ENCODE results near the gene UHRF2.
"Not testable (repeated sequence)": the region's sequence is repeated elsewhere in the genome, so short reads cannot be mapped to it uniquely, and the experiment has no call there.

Gene UHRF2

GRCh38 chr9:6428940-6429889 is 16.2 kb downstream of the UHRF2 start:
- no peak for DNase-seq (ENCODE audit: low read depth in 1 of 2, low spot score in 1 of 2)

DNA sequence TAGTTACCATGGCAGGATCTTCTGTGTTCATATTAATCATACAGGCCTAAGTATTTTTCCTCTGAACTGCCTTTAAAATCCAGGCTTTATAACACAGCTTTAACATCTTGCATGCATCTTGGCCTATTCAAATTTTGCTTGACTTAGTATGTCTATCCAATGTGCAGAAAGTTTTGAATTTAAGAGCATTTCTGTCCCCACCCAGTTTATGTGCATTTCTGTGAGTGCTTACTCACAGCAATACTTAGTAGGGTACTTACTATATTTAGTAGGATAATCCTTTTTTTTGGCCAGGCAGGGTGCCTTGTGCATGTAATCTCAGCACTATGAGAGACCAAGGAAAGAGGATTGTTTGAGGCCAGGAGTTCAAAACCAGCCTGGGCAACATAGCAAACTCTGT is 18.0 kb downstream of the UHRF2 start:
- no peak for DNase-seq (ENCODE audit: low read depth in 1 of 2, low spot score in 1 of 2)

GRCh38 chr9:6433410-6433809 is 20.4 kb downstream of the UHRF2 start:
- DNase-seq (ENCODE audit: low read depth in 1 of 2, low spot score in 1 of 2), result no peak

GRCh38 chr9:6439051-6439703 is 26.2 kb downstream of the UHRF2 start:
- no peak for DNase-seq (ENCODE audit: low read depth in 1 of 2, low spot score in 1 of 2)

- no peak for DNase-seq (ENCODE audit: low read depth in 1 of 2, low spot score in 1 of 2)
These were observed 27.4 kb downstream of the UHRF2 start for GRCh38 chr9:6440405-6440804.

- DNase-seq (ENCODE audit: low read depth in 1 of 2, low spot score in 1 of 2), result no peak
These were observed 28.3 kb downstream of the UHRF2 start for GRCh38 chr9:6441269-6441668.

- DNase-seq (ENCODE audit: low read depth in 1 of 2, low spot score in 1 of 2), result no peak
These were observed 30.7 kb downstream of the UHRF2 start for GRCh38 chr9:6443661-6444060.

- DNase-seq (ENCODE audit: low read depth in 1 of 2, low spot score in 1 of 2), result no peak
These were observed 31.1 kb downstream of the UHRF2 start for GRCh38 chr9:6444128-6444527.

DNA sequence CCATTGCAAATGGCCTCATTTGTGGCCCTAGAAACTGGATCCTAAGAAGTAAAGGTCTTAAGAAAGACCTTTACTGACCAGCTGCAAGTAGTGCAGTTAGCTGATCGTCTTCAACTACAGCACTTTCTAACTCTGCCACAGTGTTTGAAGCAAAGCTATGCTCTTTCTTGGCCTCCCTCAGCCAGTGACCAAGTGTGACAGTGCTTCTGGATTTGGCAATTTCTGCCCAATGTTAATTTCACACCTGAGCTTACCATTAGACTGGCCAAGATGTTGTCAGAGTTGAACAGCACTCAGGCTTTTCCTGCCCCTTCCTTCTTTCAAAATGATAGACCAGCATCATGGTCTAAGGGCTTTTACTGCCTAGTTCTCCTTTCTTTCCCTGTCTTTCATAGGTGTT is 36.1 kb downstream of the UHRF2 start:
- no peak for DNase-seq (ENCODE audit: low read depth in 1 of 2, low spot score in 1 of 2)

GRCh38 chr9:6449645-6450044 is 36.6 kb downstream of the UHRF2 start:
- DNase-seq (ENCODE audit: low read depth in 1 of 2, low spot score in 1 of 2), result no peak

- no peak for DNase-seq (ENCODE audit: low read depth in 1 of 2, low spot score in 1 of 2)
These were observed 37.8 kb downstream of the UHRF2 start for GRCh38 chr9:6450641-6451375.

- not testable (repeated sequence) for DNase-seq (ENCODE audit: low read depth in 1 of 2, low spot score in 1 of 2)
These were observed 42.3 kb downstream of the UHRF2 start for GRCh38 chr9:6455292-6455691.

- not testable (repeated sequence) for DNase-seq (ENCODE audit: low read depth in 1 of 2, low spot score in 1 of 2)
These were observed 45.7 kb downstream of the UHRF2 start for GRCh38 chr9:6458704-6459103.

- no peak for DNase-seq (ENCODE audit: low read depth in 1 of 2, low spot score in 1 of 2)
These were observed 46.7 kb downstream of the UHRF2 start for GRCh38 chr9:6459718-6460117.

DNA sequence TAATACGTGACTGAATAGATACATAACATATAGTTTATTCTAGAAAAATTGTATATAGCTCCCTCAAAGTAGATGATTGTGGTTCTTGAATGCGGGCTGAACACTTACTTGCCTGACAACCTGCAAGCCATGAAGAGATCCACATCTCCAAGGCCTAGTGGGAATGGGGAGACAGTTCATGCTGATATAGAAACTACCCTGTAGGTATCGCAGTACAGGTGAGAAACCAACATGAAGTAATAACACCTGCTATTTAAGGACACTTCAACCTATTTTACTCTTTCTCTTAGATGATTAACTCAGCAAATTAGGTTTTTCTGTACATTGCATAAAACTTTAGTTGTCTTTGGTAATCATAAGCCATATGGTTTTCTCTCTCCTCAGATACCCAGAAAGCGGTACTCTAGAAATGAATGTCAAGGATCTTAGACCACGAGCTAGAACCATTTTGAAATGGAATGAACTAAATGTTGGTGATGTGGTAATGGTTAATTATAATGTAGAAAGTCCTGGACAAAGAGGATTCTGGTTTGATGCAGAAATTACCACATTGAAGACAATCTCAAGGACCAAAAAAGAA is 47.3 kb downstream of the UHRF2 start:
- no peak for DNase-seq (ENCODE audit: low read depth in 1 of 2, low spot score in 1 of 2)

- DNase-seq (ENCODE audit: low read depth in 1 of 2, low spot score in 1 of 2), result no peak
These were observed 48.6 kb downstream of the UHRF2 start for GRCh38 chr9:6461619-6462018.

DNA sequence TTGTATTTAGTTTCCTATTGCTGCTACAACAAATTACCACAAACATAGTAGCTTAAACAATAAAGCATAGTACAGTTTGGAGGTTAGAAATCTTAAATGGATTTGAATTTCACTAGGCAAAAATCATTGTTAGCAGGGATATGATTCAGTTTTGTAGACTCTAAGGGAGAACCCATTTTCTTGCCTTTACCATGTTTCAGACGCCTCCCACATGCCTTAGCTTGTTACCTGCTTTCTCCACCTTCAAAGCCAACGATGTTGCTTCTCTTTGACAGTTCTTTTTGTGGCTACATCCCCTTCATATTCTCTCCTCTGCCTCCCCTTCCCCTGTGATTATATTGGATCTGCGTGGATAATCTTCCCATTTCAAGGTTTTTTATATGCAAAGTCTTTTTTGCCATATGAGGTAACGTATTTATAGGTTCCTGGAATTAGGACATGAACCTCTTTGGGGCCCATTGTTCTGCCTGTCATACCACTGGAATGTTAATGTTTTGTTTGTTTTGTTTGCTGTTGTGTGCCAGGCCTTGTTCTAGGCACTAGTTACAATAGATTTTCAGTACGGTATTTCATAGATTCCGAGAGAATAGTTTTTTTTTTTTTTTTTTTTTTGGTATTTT is 54.1 kb downstream of the UHRF2 start:
- DNase-seq (ENCODE audit: low read depth in 1 of 2, low spot score in 1 of 2), result no peak

GRCh38 chr9:6471231-6471850 is 58.3 kb downstream of the UHRF2 start:
- no peak for DNase-seq (ENCODE audit: low read depth in 1 of 2, low spot score in 1 of 2)

DNA sequence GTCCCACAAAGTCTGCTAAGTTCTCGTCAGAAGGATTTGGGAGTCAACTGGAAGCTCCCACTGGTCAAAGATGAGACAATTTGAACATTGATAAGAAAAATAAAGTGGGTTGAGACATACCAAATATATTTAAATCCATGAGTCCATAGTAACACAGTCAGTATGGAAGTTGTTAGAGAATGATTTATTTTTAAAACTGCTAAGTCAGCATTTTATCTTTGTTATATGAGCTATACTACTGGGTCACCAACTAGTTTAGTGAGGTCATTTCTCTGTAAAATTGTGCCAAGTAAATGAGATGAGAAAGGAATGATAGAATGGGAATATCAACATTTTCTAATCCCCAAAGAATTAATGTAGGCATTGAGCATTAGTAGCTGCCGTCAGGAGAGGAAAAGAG is 60.2 kb downstream of the UHRF2 start:
- no peak for DNase-seq (ENCODE audit: low read depth in 1 of 2, low spot score in 1 of 2)

DNA sequence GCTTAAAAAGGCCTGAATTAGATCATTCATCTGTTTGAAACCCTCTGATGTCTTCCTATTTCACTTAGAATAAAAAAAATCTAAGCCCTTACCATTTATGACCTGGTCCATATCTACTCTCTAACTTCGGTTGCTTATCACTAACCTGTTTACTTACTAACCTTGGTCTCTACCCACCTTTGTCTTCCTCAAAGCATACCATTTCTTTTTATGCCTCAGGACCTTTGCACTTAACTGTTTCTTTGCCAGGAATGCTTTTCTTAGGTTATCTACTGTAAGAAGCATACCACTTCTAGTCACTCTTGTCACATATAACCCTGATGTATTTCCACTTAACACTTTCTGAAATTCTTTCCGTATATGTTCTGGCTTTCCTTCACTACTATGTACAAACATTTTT is 67.0 kb downstream of the UHRF2 start:
- no peak for DNase-seq (ENCODE audit: low read depth in 1 of 2, low spot score in 1 of 2)

- no peak for DNase-seq (ENCODE audit: low read depth in 1 of 2, low spot score in 1 of 2)
These were observed 71.2 kb downstream of the UHRF2 start for GRCh38 chr9:6484210-6484609.

All from stimulated activated CD4-positive, alpha-beta T cell treated with anti-CD3 and anti-CD28 coated beads, Interleukin-15, amount 100 ng/mL, for 1 hour (primary cell).